Activated T-cell treated with anti-CD3 and anti-CD28 coated beads for 1 hour (primary cell): ENCODE measurements around the gene PIK3AP1.
"Not testable (repeated sequence)": the region's sequence is repeated elsewhere in the genome, so short reads cannot be mapped to it uniquely, and the experiment has no call there.

ENCODE experiments used
- DNase-seq: peaks from one replicate; pipeline ENCODE4 v3.0.0-alpha.2; 2020; ENCODE audit warnings: low read depth

The PIK3AP1 gene

GRCh38 chr10:96577069-96577468 lies 143.2 kb downstream of the PIK3AP1 start:
- DNase-seq: no peak

- no peak for DNase-seq
Measured at GRCh38 chr10:96576277-96576980, 143.9 kb downstream of the PIK3AP1 start.

- not testable (repeated sequence) for DNase-seq
Measured at GRCh38 chr10:96574564-96574963, 145.8 kb downstream of the PIK3AP1 start.

- no peak for DNase-seq
Measured at GRCh38 chr10:96573036-96573435, 147.3 kb downstream of the PIK3AP1 start.

GRCh38 chr10:96570983-96571964 lies 149.0 kb downstream of the PIK3AP1 start:
- no peak for DNase-seq

GRCh38 chr10:96570511-96570910 lies 149.8 kb downstream of the PIK3AP1 start:
- DNase-seq: no peak

GRCh38 chr10:96568402-96568801 lies 151.9 kb downstream of the PIK3AP1 start:
- no peak for DNase-seq

GRCh38 chr10:96565774-96566173 lies 154.5 kb downstream of the PIK3AP1 start:
- no peak for DNase-seq

- no peak for DNase-seq
Measured at GRCh38 chr10:96560966-96561887, 159.1 kb downstream of the PIK3AP1 start.

GRCh38 chr10:96560489-96560888 lies 159.8 kb downstream of the PIK3AP1 start:
- no peak for DNase-seq

- DNase-seq: no peak
Measured at GRCh38 chr10:96556003-96556402, 164.3 kb downstream of the PIK3AP1 start.

GRCh38 chr10:96555330-96555729 lies 165.0 kb downstream of the PIK3AP1 start:
- no peak for DNase-seq

- DNase-seq: no peak
Measured at GRCh38 chr10:96548589-96548988, 171.7 kb downstream of the PIK3AP1 start.

- not testable (repeated sequence) for DNase-seq
Measured at GRCh38 chr10:96545558-96545957, 174.8 kb downstream of the PIK3AP1 start.
